GM21367 (cell line): ENCODE data around the gene MAMDC2.

ENCODE experiments used
- ATAC-seq: cut with Tn5 transposase; IDR thresholded peaks from one replicate; pipeline ENCODE4 v1.9.1; 2021; ENCODE audit not compliant: unreplicated experiment

Gene MAMDC2

DNA sequence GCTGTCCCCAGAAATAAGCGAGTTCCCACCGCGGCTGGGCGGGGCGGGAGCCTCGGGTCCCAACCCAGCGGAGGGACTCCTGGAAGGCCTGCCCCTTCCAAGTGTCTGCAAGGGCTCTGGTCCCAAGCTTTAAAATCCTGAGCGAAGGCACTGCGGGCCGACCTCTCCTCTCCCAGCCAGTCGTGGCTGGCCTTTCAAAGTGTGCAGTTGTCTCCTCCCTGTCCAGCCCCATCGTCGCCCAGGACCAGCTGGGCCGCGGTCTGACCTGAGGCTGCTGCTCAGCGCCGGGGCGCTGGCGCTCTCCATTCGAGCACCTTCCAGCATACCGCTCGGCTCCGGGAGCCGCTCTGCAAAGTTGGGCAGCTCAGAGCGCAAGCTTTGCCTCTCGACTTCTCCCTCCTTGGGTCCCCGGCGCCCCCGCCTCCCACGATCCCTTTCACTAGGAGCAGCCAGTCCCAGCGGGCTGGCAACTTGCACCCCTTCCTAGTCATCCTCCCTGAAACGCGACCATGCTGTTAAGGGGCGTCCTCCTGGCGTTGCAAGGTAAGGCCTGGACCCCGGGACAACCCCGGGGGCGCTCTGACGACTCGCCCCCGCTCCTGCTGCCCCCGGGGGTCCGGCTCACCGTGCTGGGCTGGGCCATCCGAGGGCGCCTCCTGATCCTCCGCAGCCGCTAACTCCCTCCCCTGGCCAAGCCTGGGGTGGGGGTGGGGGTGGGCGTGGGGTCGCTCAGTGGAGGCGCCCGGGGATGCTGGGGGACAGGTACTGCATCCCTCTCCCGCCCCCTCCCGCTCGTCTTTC, at the start of gene MAMDC2:
Gene MAMDC2 (plus strand): TSS at position 160 of the 801 bp plus-strand sequence. CDS start 350 bp downstream, at position 510.
- no peak for ATAC-seq

DNA sequence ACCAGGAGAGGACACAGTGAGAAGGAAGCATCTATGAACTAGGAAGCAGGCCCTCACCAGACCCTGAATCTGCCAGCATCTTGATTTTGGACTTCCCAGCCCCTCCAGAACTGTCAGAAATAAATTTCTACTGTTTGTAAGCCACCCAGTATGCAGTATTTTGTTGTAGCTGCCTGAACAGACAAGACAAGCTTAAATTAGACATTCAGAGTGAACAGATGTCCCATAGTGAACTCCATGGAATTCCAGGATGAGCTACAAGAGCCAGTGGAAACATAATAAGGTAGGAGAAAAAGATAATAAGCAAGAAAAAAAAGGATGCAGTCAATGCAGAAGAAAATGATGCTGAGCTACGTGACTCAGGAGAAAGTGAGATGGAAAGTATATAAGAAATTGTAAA, 47.8 kb upstream of the MAMDC2 start:
- no peak for ATAC-seq

GRCh38 chr9:69996967-69997366, 46.7 kb upstream of the MAMDC2 start:
- no peak for ATAC-seq

DNA sequence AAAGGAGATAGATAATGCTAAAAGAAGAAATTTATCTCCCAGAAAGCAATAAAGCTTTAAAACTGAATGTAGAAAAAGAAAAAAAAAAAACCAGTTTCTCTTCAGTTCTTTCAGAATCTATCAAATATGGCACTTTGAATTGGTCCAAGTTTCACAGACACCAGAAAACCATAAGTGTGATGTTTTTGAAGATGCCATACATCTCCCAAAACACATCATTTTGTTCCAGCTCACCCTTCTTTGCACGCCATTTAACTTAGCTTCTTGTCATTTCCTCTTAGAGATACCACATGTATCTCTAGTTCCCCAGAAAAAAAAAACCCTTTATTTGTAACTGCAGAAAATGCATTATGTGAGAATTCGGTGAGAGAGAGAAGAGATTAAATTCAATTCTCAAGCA, 46.1 kb upstream of the MAMDC2 start:
- no peak for ATAC-seq

GRCh38 chr9:69999315-69999714, 44.3 kb upstream of the MAMDC2 start:
- ATAC-seq: no peak

DNA sequence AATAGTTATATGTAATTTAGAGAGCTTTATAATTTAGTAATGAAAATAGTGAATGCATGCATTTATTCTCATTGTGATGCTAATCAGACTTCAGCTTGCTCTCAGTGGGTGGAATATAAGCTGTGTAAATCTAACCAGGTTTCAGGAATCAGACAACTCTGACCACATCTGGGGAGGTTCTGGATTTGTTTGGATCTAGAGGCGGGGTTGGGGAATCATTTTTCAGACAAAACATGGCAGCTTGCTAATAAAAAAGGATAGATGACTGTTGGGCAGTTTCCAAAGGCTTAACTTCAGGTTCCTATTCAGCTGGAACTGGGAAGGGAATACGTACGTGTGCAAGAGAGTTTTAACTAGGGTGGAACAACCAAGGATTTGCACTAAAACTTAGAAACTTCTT, 43.2 kb upstream of the MAMDC2 start:
- no peak for ATAC-seq

DNA sequence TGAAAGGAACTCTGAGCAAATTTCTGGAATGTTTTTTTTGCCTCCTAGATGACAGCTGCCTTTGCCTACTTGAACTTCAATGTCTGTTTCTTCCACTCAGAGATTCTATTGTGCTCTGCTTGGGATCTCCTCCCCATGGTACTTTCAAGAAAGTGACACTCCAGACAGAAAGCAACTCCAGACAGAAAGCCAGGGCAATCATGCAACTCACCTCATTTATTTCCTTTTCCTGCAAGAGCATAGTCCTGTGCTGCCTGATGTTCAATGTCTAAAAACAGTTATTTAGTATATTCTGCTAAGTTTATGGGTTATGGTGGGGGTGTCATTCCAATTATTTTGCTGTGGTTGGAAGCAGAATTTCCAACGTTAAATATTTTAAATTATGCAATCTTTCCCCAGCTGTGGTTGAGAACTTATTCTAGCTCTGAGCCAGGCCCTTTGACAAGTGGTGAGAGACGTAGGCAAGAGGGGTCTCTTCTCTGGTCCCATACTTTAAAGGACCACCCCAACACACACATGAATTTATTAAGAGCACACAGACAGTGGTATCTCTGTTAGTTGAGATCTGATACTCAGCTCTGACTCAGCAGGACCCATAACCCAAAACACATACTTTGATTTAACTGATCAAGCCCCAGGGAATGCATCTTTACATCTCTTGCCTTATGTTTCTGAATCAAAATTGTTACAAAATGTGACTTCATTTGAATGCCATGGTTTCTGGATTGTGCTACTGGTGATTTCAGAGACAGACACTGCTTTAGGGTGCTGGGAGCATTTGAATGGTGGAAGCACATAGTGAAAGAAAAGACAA, 39.5 kb upstream of the MAMDC2 start:
- ATAC-seq: no peak

DNA sequence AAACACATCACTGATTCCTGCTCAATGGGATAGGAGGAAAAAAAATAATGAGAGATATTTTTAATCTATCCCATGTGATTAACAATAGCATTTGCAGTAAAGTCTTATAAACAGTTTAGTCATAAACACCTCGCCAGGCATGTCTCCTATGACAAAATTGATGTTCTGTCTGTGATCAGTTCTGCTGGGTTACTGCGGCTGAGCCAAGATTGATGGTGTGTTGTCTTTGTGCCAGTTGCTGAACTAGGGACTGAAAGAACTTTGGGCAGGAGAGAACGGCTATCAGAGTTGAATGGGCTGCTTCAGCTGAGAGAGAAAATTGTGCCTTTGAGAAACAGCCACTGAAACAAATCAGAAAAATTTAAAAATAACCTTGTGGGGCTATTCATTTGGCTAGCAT, 37.3 kb upstream of the MAMDC2 start:
- ATAC-seq: no peak

DNA sequence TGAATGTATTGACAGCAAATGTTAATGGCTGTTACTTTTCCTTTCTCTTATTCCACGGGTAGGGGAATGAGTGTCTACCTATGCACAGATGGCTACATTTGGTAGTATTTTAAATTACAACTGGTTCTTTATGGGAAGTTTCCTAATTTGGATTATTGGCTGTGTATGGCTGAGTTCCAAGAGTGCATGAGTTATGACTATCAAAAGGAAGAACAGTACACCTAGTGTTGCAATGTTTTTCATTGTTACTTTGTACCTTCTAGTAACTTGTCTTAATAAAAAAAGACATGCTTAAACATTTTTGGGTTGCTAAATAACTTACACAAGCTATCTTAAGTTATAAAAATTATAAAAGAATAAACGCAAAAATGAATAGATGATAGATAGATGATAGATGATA, 35.8 kb upstream of the MAMDC2 start:
- ATAC-seq: no peak

GRCh38 chr9:70010015-70010414, 33.6 kb upstream of the MAMDC2 start:
- ATAC-seq: no peak

GRCh38 chr9:70011366-70011765, 32.3 kb upstream of the MAMDC2 start:
- ATAC-seq: no peak

- ATAC-seq: no peak
Observed at GRCh38 chr9:70012569-70012968, 31.1 kb upstream of the MAMDC2 start.

GRCh38 chr9:70013598-70014196, 30.0 kb upstream of the MAMDC2 start:
- no peak for ATAC-seq

- ATAC-seq: no peak
Observed at GRCh38 chr9:70015099-70015498, 28.5 kb upstream of the MAMDC2 start.

DNA sequence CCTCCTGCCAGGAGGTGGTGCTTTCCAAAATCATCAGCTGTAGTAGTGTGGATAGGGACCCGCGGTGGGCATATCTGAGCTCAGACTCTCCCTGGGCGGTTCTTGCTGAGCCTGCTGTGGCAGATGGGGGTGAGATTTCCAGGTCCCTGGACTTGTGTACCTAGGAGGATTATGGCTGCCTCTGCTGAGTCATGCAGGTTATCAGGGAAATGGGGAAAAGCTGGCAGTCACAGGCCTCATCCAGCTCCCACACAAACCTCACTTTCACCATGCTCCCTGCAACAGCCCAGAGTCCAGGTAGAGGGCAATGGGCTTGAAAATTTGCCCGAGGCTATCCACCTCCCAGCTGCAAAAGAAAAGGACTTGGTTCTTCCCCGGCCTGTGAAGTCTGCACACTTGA, 23.4 kb upstream of the MAMDC2 start:
- no peak for ATAC-seq

- no peak for ATAC-seq
Observed at GRCh38 chr9:70020991-70021571, 22.6 kb upstream of the MAMDC2 start.

- ATAC-seq: no peak
Observed at GRCh38 chr9:70028287-70028686, 15.4 kb upstream of the MAMDC2 start.

GRCh38 chr9:70030156-70030555, 13.5 kb upstream of the MAMDC2 start:
- ATAC-seq: no peak

DNA sequence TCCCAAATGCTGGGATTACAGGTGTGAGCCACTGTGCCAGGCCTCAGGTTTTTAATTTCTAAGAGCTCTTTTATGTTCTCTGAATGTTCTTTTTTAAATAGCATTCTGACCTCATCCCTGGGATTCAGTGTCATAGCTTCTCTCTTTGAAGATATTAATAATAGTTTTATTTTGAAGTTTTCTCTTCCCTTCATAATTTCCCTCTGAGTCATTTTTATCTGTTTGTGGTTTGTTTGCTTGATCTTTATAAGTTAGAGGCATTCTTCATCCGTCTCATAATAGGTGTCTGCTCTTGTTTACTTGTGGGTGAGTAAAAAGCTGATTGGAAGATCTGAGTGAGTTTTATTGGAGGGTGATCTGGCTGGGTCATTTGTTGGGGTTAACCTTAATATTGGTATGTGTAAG, 12.5 kb upstream of the MAMDC2 start:
- ATAC-seq: no peak

- no peak for ATAC-seq
Observed at GRCh38 chr9:70034271-70034711, 9.4 kb upstream of the MAMDC2 start.

DNA sequence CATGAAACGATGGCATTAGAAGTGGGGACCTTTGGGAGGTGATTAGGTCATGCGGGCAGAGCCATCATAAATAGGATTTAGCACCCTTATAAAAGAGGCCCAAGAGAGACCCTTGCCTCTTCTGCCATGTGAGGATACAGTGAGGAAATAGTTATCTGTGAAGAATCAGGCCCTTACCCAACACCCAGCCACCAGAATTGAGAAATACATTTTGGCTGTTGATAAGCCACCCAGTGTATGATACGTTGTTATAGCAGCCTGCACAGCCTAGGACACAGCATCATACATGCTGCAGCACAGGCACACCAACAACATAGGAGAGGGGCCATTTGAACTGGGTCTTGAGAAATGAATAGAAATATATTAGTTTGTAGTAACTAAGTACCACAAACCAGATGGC, 8.0 kb upstream of the MAMDC2 start:
- ATAC-seq: no peak
